Retina (tissue), 1 donor: ENCODE data around the gene GPS2.

Experiments used
- DNase-seq: peaks from one replicate; pipeline ENCODE4 v3.0.0-alpha.2; 2016

GPS2 gene

DNA sequence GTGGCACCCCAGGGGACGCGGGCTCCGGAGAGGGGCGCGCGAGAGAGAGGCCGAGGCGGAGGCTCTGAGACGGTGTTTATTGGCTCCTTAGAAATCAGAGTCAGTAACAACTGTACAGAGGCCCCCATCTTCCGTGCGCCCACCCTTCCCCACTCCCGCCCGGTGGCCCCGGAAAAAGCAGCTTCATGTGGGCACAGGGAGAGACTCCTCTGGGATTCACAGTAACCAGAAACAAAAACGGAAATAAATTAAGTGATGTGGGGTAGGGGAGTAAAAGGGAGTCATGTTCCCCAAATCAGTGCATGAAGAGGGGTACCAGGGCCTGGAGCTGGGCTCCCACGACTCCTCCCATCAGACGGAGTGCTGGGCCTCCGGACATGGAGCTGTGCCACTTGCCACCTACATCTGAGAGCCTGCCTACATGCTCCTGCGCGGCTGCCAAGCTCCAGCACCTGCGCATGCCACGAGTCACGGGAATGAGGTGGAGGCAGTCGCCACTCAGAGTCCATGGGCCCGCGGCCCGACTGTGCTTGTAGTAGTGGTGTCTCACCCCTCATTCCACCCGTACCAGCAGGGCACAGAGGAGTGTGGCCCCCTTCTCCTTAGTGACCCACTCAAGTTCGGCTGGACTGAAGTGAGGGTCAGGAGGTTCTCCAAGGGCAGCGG is 543 bp upstream of the GPS2 start:
- DNase-seq: no peak

DNA sequence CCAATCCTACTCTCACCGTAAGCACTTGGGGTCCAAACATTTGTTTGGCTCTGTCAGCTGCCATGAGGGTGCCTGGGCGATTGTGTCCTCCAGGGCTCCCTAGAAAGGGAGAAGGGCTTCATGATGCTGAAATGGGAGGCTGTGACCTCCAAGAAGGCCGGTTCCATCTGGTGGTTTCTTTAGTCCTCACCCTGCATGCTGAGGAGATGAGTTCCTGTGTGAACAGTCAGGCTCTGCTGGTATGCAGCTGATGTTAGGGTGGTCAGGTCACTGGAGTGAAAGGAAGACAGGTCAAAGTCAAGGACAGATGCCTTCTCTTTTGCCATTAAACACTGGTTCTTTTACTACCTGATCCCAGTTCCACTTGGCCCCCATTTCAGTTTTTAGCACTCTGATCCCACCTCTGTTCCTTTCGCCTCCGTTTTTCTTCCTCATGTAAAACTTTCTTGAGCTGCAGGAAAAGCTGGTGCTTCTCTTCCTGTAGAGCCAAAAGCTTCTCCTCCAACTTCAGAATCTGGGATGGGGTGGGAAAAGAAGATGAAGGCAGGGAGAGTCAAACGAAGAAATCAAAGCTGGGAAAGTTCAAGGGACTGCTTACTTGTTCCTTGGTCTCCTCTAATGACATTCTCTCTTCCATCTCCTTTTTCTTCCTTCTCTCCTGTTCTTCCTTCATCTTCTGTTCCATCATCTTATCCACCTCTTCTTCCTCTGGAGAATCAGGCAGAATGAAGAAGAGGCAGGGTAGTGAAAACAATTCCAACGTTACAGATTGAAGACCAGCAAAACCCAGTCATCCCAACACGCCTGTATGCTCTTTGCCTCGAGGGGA is 1.1 kb downstream of the GPS2 start:
- DNase-seq: no peak

DNA sequence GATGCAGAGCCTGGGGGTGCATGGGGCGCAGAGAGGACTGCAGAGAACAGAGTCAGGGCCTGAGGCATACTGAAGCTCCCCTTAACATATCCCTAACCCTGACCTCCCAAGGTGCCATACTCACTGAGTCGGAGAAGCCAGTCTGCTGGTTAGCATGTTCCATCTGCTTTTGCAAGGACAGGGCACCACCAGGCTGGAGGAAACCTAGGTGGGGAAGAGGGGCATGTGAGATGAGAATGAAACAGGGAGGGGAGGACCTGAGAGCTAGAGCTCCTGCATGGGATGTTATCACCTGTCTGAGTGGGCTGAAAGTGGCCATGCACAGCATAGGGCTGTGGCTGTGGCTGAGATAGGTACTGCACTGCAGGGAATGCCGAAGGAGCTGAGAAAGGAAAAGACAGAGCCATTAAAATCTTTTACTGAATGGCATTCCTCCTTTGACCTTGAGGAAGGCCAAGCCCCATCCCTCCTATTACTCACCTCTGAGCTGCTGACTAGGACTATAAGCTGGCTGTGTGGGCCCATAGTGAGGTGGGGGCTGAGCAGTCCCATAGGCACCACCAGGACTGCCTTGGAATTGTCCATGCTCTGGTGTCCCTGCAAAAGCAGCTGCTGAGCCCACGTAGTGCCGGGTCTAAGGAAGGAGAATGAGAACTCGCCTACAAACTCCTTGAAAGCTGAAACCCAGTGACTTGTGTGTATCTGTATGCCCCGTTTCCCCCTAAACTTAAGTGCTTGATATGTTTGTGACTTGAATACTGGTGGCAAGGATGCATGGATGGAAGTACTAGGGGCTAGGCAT is 1.9 kb downstream of the GPS2 start:
- no peak for DNase-seq

DNA sequence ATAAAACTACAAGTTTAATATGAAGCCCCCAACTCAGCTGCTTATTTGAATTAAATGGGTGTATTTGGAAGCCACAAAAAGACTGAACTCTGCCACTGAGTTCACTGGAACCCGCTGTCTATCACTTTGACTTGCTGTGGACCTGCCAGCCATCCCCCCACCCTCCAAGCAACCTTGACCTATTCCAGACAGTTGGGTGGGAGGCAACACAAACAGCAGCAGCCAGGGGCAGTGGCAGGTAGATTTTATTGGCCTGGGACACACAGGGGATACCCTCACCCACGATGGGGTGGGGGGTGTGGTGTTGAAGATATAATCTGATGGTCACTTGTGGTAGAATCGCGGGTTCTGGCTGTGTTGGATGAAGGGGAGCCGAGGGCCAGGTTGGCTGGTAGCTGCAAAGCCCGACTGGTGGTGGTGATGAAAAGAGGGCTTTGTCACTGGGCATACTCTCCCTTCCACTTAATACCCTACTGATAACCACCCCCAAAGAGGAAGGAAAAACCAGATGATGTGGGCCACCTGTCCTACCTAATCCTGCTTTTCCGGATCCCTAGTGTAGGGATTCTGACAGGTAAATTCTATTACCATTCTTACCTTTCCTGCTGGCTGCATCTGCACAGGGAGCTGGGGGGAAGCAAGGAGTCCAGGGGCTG is 2.6 kb downstream of the GPS2 start:
- no peak for DNase-seq

DNA sequence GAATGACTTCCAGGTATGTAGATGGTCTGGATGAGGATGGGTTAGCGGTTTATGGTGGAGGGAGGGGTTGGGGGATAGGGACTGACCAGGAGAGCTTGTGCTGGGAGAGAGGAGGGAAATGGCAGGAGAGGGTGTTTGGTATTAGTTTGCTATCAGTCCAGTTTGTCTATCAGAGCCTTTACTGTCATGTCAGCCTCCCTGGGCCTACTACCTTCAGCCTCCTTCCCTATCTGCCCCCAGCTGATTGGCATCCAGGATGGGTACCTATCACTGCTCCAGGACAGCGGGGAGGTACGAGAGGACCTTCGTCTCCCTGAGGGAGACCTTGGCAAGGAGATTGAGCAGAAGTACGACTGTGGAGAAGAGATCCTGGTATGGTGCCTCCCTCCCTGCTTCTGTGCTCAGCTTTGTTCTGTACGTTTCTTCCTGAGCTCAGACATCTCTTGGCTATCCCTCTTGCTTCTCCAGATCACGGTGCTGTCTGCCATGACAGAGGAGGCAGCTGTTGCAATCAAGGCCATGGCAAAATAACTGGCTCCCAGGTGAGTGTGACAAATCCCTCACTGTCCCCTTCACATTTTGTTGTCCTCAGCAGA is 4.0 kb downstream of the GPS2 start:
- no peak for DNase-seq

DNA sequence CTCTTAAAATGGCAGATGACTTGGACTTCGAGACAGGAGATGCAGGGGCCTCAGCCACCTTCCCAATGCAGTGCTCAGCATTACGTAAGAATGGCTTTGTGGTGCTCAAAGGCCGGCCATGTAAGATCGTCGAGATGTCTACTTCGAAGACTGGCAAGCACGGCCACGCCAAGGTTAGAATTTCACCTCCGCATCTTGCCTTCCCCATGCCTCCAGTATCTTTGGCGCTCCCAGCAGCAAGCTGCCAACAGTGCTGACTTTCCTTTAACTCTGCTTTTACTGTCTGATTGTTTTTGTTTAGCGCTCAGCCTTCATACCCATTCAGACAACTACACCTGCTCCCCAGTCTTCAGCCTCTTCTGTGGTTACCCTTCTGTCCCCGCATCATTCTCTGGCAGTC is 5.5 kb downstream of the GPS2 start:
- DNase-seq: no peak

DNA sequence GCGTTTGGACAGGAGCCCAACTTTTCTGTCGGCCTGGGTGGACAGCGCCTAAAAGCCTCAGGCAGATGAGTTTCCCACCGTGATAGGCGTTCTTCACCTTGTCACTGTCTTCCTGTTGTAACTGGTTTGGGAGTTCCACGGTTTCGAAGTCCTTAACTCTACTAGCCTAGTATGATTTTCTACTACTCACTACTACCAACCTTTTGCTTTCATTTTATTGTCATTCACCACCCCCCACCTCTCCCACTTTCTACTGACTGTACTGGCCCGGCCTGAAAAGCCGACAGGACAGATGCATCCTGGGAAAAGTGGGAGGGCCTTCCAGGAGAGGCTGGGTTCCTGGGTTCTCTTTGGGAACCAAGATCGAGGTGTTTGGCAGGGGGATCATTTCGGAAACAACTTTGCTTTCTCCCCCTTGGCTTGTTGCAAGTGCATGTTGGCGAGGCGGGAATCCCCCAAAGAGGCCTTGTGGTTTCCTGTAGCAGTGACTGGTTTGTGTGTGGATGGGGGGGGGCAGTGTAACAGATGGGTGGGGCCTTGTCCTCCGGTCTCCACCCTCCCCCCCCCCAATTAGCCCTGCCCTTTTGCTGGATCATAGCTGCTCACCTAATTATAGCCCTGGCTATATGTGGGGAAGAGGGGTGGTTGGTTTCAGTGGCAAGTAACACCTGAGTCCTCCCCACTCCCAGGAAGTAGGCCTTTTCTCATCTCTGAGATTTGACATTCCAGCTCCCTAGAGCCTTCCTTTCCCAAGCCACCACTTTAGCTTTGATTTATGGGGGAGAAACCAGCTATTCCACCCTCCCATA is 6.3 kb downstream of the GPS2 start:
- DNase-seq: peak; percentile 69

DNA sequence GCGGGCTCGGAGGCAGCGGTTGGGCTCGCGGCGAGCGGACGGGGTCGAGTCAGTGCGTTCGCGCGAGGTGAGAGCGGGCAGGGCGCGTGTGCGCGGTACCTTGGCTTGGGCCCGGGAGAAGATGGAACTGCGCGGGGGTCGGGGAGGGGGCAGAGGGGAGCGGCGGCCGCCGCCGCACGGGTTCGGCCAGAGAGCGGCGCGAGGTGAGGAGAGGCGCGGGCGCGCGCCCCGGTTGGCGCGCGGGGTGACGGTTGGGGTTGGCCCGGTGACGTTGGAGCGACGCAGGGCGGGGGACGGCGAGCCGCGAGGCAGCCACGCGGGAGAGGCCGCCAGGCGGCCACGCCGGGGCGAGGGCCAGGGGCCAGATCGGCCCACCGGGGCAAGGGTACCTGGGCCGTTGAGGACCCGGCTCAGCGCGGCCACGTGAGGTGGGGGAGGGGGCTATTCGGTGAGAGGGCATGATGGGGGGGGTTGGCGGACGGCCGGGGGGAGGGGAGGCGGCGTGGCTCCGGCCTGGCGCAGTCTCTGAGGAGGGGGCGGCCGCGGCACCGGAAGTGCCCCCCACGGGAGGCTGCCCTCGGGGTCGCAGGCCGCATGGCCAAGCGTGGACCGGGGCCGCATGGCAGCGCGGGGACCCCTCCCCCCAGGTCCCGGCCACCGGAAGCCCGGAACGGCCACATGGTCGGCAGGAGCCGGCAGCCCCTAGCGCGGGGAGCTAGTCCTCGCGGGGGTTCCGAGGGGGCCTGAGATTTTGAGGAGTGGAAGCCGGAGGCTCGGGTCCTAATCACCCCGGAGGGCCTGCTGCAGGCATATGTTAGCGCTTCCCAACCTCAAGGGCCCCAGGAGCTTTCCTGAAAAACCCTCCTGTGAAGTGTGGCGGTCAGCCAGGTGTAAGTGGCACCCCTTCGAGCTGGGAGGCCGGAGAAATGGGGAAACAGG is 7.2 kb downstream of the GPS2 start:
- DNase-seq: no peak

DNA sequence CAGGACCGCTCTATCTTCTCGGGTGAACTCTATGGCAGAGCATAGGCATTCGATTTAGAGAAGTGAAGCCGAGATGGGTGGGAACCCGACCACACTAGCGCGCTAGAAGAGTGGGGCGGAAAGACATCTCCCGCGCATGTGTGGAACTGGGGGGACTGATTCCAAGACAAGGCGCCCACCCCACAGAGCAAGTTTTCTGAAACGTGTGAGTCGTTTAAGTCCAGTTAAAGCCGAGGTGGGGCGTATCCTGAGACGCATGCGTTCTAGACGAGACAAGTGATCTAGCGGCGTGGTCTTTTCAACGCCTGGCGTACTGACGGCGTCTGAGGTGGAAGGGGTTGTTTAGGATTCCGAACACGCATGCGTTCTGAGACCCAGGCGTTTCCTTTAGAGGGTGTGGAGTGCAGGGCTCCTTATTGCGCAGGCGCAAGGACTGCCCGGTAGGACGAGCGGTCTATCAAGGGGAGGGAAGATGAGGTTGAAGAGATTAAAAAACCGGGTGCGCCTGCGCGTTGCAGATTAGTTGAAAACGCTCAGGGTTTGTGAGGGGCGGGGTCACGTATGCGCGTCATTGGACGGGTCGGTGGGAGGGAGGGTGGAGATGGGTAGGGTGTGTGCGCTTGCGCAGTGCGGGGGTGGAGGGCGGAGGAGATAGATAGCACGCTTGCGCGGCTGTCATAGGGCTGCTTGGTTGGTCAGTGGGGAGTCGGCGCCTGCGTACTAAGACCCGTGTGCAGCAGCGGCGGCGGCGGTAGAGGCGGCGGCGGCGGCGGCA is 8.1 kb downstream of the GPS2 start, which contains the start of gene EIF5A:
EIF5A (plus strand) TSS at position 718 of the 775 bp plus-strand sequence. CDS start 2,008 bp downstream, outside the sequence.
- DNase-seq: peak; percentile 96

DNA sequence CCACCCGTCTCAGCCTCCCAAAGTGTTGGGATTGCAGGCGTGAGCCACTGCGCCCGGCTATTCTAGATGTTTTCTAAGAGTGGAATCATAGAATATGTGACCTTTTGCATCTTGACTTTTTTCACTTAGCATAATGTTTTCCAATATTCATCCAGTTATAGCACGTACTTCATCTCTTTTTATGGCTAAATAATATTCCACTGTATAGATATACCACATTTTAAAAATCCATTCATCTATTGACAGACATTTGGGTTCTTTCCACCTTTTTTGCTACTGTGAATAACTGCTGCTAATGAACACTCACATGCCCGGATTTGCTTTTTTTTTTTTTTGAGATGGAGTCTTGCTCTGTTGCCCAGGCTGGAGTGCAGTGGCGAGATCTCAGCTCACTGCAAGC is 11.0 kb downstream of the GPS2 start:
- no peak for DNase-seq

DNA sequence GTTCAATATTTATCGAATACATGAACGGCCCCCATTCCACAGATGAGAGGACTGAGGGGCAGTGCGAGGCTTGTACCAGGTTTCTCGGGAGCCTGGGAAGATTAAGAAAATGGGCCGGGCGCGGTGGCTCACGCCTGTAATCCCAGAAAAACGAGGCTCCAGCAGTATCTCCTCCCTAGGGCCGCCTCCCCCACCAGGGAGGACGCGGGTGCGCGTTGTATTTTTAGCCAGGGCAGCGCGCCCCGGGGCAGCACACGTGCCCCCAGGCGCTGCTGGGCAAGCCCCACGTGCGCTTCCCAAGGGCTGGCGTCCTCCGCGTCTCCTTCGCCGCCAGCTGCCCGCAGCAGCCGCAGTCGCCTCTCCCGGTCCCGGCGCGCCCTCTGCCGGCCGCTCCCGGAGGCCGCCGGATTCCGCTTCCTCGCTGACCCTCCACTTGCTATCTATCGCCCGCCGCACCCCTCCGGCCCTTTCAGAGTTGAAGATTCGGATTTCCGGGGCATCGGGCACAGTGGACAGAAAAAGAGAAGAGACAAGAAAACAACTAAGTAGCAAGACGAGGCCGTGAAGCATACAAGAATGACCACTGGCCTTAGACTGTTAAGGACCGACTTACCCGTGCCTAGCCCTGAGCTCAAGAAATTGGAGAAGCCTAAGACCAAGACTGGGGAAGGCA is 18.8 kb downstream of the GPS2 start:
- peak; percentile 97 for DNase-seq

DNA sequence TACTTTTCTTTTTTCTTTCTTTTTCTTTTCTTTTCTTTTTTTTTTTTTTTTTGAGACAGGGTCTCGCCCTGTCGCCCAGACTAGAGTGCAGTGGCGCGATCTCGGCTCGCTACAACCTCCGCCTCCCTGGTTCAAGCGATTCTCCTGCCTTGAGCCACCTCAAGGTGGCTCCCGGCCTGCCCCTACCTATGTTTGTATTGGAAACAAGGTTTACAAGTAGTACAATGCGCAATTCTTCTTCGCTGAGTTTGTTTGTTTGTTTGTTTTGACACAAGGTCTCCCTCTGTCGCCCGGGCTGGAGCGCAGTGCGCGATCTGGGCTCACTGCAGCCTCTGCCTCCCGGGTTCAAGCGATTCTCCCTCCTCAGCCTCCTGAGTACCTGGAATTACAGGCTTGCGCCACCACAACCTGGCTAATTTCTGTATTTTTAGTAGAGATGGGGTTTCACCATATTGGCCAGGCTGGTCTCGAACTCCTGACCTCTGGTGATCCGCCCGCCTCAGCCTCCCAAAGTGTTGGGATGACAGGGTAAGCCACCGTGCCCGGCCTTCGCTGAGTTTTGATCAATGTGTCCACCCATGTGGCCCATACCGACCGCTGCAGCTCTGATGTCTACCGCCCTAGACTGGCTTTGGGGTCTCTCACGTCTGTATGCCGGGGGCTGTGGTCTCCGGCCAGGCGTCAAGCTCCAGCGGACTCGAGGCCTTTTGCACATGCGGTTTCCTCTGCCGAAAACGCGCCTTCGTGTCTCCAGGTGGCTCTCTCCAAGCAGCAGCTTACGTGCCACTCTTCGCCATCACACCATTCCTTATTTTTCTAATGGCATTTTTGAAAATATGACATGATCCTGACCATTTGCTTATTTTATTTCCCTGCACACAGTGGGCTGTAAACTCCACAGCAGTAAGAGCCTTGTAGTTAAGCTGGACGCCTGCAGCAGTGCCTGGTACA is 19.7 kb downstream of the GPS2 start:
- peak; percentile 21 for DNase-seq

DNA sequence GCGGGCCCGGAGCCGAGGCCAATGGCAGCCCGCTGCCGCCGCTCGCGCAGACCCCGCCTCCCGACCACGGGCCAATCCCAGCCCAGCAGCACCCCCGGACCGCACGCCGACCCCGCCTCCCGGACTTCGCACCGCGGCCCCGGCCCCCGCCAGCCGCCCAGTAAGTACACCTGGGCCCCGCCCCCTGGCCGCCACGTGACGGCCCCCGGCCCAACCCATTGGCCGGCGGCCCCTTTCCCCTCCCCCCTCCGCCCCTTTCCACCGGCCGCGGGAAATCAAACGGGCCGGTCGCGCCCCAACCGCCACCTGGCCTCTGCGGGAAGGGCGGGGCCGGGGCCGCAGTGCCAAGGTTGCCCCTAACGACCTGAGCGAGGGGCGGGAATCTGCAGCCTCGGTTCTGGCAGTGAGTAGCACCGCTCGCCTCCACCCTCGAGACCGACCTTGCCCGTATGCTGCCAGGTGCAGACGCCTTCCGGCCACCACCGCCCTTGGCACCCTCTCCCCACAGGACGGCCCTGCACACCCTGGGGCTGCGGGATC is 20.5 kb downstream of the GPS2 start, which contains the start of gene YBX2:
YBX2 (minus strand) TSS at position 26 of the 540 bp plus-strand sequence. CDS start 139 bp downstream, outside the sequence.
- peak; percentile 46 for DNase-seq

DNA sequence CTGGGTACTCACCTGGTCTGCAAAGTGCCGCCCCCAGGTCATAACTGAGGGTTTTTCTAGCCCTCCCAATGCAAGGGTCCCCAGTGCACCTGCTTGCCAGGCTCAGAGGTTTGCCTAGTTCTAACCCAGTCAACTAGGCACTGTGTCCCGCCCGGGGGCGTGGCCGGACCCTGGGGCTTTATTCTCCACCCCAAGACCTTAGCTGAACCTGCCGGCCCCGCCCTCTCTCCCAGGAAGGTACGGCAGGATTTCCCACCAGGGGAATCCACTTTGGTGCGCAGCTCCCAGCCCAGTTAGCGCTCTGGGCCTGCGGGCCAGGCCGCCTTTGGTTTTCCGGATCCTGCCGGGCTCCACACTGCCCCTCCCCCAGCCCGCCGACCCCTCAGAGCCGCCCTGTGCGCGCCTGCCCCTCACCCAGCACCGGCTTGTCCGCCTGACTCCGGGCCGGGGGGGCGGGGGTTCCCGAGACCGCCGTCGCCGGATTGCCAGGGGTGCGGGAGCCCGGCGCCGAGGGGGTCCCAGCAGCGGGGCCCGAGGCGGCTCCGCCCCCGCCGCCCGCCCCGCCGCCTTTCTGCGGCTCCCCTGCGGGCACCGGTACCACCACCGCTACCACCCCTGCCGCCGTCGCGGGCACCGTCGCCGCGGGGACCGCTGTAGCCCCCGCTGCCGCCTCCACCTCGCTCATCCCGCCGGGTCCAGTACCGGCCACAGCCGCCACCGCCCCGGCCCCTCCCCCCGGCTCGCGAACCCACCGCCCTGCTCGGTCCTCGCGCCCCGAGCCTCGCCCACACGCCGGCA is 21.1 kb downstream of the GPS2 start:
- peak; percentile 21 for DNase-seq

DNA sequence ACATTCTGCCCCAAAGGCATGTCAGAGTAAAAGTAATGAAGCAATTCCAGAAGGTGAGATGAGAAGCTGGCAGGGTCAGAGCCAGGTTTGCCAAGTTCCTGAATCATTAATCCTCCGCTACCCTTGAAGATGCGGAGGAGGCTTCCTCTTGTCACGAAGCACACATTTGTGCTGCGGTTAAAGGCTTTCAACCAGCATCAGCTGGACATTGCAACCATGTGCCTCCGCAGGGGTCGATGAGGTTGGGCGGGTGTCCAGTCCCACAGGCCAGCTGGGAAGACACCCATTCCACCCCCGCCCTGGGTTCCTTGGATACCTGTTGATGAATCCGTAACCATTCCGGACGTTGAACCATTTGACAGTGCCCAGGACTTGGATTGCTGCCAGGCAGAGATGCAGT is 22.0 kb downstream of the GPS2 start:
- DNase-seq: no peak

DNA sequence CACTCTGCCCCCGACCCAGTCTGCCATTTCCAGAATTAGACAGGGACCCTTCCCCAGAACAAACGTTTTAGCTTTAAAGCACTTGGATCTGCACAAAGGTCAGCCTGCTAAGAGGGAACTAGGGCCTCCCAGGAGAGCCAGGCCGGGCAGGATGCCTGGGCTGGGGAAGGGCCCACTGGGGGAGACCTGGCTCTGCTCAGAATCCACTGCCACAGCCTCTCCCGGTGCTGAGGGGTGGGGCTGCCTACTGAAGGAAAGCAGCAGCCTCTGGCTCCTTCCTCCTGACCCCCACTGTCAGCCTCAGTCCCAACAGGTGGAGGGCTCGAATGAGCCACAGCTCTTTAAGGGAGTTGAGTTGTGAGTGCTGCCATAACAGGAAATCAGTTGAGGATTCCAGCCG is 22.4 kb downstream of the GPS2 start:
- DNase-seq: no peak

DNA sequence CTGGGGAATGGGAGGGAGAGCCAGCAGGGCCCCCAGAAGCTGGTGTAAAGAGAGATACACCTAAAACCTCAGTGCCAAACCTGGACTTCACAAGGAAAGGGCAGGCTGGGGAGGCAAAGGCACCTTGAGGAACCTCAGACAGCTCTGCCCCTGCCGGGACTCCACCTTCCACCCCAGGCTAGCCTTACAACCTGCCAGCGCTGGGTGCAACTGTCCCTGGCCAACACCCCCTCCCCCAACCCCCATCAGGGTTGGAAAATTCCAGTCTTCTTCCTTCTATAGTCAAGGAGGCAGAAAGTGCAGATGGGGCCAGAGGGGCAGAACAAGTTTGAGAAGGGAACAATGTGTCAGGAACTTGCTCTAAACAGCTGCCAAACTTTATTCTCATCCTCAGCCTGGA is 23.0 kb downstream of the GPS2 start:
- no peak for DNase-seq
